IPS-18c (cell line): ENCODE measurements around the gene PRKCA.

Experiments used
- H3K4me3 ChIP-seq: 2 replicates; pipeline ENCODE4 v1.7.0; 2013; ENCODE audit warnings: low read depth, mild to moderate bottlenecking, low read length, moderate library complexity; ENCODE audit not compliant: insufficient read depth
- H3K9me3 ChIP-seq: one replicate; pipeline ENCODE4 v1.6.1; 2013; ENCODE audit warnings: mild to moderate bottlenecking, low read length, moderate library complexity; ENCODE audit not compliant: control insufficient read depth, insufficient read depth

PRKCA gene

DNA sequence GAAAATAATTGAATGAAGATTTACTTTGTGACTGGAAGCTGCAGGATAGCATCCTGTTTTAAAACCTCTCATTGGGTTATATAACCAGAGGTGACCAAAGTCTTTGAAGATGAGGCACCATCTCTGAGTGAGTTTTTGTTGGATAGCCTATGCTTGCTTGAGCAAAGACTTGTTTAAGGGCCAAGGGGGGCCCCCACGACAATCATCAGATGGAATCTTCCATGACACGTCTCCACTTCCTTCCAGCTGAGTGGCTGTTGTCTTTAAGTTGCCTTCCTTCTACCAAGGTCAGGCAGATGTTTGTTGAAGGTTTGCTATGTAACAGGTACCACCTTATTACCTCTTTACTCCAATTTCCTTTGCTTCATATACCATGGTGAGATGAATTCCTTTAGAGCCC, 188.8 kb downstream of the PRKCA start:
- no peak overlapping the region for H3K4me3 ChIP-seq
- H3K9me3 ChIP-seq: no peaks in the 10 kb centered on the region

DNA sequence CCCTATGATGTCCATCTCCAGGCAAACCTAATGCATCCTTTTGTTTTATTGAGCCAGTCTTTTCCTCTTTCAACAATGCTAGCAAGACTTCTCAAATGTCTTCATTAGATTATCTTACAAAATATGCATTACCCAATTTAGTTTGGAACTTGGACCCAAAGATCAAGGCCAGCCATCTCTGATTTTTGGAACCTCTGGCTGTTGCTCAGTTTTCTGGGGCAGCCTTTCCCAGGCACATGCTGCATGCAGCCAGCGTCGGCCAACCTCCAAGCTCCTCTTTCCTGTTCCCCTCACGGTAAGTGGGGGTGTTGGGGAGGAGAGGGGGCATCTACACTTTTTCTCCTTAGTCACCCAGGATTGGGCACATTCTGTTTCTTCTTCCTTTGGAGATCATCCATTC, 189.3 kb downstream of the PRKCA start:
- no peaks in the 10 kb centered on the region for H3K9me3 ChIP-seq

DNA sequence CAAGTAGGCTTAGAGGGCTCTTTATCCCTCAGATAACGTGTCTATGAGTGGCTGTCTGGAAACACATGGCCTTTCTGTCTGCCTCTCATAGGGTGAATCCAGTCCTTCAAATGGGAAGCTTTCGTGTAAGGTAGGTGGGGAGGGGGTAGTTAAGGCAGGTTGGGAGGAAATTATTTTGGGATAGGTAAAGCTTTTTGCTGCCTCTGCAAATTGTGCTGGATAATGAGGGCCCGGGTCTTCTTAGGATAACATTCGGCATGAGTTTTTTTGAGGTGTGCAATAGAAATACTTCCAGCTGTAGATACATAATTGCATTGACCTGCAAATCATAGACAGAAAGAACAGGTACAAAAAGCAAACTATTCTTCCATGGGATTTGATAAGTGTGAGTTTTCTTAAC, 189.7 kb downstream of the PRKCA start:
- no peak overlapping the region for H3K4me3 ChIP-seq

More for the DNA sequence above, 189.3 kb downstream of the PRKCA start:
- H3K4me3 ChIP-seq: no peak overlapping the region

DNA sequence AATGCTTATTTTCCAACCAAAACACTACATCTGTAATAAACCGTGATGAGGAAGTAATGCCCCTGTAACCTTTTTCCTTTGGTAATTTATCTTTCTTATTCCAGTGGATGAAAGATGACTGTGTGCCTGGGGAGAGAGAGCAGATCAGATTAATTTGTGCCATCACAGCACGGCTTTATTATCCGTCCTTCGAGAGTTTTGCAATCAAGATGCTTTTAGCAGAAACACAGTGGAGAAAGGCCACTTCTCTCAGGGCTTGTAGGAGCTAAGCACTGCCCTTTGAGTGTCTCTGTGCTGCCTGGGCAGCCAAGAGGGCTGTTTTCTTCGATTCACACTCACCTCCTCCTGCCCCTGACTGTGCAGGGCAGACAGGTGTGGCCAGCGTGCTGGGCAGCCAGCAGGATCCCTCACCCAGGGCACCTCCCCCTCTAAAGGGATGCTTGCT, 190.2 kb downstream of the PRKCA start:
- no peak overlapping the region for H3K4me3 ChIP-seq

More for the DNA sequence above, 189.7 kb downstream of the PRKCA start:
- no peaks in the 10 kb centered on the region for H3K9me3 ChIP-seq

DNA sequence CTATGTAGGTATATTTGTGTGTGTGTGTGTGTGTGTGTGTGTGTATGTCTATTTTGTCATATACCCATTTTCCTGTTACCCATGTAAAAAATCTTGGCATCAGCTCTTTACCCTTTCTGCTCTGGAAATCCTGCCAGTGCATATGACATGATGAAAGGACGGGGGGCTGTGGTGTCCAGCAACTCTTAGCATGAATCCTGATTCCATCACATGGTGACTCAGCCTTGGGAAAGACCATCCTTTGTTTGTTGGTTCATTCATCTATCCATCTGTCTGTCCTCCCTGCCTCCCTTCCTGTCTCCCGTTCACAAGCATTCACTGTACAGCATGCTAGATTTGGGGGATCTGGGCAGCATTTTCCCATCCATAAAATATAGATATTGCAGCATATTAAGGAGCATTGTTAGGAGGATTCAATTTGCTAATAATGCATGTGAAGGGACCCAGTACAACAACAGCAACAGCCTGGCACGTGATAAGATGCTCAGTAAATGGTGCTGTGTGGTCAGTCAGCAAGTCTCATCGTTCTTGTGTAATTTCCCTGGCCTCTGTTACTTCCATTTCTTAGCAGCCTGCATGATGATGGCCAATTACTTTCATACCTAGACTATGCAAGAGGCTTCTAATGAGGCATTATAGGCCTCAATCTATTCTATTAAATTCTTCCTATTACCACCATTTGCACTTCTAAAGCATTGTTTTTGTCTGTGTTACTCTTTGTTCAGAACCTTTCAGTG, 191.0 kb downstream of the PRKCA start:
- no peaks in the 10 kb centered on the region for H3K9me3 ChIP-seq
- no peak overlapping the region for H3K4me3 ChIP-seq

More for the DNA sequence above, 190.2 kb downstream of the PRKCA start:
- no peaks in the 10 kb centered on the region for H3K9me3 ChIP-seq

DNA sequence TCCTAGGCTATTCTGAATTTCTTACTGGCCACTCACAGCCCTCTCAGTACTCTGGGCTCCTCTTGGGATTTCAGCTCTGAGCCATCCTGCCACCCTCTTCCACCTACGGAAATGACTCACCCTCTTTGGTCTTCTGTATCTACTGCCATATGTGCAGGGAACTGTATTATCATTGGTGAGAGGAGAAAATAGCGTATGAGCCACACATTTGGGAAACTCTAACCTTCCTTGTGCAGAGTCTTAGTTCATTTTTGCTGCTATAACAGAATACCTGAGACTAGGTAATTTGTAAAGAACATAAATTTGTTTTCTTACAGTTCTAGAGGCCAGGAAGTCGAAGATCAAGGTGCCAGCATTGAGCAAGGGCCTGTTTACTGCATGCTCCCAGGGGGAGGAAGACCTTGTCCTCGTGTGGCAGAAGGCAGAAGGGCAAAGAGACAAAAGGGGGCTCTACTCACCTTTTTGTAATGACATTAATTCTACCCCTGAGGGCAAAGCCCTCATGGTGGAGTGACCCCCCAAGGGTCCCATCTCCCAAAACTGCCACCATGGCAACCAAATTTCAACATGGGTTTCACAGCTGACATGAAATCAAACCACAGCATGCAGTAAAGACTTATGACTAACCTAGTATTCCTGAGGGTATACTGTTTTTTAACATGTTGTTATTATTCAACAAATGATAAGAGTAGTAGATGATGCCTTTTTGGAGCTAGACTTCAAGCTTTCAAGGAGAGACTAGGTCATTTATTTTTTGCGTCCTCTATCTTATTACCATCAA, 191.8 kb downstream of the PRKCA start:
- Histone ChIP-seq H3K4me3 (no peak overlapping the region), H3K9me3 (no peaks in the 10 kb centered on the region)

DNA sequence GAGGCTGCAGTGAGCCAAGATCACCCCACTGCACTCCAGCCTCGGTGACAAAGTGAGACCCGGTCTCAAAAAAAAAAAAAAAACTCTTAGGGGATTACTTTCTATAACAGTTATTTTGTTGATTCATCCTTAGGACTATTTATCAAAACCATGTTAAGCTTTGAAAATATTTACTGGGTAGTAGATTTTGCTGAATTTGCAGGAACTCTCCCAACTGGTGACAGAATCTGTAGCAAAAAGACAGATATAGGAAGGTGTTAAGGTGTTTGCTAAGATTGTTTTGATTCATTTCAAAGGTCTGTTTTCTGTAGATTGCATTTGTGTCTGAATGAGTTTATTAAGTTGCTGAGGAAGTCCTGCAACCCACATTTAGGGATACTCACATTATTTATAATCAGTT, 192.6 kb downstream of the PRKCA start:
- Histone ChIP-seq H3K4me3 (no peak overlapping the region), H3K9me3 (no peaks in the 10 kb centered on the region)

DNA sequence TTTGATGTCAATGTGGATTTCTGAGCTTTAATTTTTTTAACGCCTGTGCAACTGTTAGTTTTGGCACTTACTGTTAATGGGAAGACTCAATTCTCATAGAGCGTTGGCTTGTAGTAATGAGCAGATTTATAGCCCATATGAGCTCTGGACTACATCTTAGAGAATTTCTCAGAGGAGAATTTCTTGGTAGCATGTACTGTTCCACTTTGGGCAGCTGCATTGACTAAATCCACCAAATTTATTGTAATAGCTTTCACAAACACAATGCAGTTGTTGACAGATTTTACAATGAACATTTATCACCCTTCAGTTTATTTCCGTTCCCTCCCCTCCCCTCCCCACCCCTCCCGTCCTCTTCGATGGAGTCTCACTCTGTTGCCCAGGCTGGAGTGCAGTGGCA, 193.9 kb downstream of the PRKCA start:
- no peaks in the 10 kb centered on the region for H3K9me3 ChIP-seq
- no peak overlapping the region for H3K4me3 ChIP-seq

DNA sequence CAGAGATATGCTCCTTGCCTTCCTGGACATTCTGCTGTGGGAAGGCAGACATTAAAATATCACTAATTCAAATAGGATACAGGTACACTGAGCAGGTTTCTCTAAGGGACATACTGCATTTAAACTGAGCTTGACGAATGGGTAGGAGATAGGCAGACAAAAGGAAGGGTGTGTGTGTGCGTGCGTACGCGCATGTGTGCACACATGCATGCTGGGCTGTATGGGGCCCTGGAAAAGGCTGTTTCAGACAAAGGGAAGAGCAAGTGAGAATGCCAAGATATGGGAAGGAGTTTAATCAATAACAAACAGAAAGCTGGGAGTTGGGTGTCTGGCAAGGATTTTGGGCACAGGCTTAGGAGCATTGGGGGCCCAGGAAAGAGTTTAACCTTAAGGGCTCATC, 196.2 kb downstream of the PRKCA start:
- no peaks in the 10 kb centered on the region for H3K9me3 ChIP-seq
- H3K4me3 ChIP-seq: no peak overlapping the region

DNA sequence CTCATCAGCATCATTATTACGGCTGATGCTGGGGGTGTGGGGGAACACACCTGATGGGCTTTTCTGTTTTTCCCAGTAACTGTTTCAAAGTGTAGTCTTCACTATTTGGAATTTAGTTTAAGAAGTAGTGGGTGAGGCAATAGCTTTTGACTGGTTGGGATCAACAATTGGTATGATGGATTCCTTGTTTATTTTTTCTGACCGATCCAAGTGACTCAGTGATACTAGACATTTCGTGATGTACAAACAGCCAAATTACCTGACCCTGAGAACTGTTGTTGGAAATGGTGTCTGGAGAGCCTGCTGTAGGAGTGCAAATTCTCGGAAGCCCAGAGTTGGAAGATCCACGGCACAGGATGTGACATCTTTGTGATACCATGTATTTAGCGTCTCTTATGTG, 204.2 kb downstream of the PRKCA start:
- Histone ChIP-seq H3K9me3 (no peaks in the 10 kb centered on the region), H3K4me3 (no peak overlapping the region)

DNA sequence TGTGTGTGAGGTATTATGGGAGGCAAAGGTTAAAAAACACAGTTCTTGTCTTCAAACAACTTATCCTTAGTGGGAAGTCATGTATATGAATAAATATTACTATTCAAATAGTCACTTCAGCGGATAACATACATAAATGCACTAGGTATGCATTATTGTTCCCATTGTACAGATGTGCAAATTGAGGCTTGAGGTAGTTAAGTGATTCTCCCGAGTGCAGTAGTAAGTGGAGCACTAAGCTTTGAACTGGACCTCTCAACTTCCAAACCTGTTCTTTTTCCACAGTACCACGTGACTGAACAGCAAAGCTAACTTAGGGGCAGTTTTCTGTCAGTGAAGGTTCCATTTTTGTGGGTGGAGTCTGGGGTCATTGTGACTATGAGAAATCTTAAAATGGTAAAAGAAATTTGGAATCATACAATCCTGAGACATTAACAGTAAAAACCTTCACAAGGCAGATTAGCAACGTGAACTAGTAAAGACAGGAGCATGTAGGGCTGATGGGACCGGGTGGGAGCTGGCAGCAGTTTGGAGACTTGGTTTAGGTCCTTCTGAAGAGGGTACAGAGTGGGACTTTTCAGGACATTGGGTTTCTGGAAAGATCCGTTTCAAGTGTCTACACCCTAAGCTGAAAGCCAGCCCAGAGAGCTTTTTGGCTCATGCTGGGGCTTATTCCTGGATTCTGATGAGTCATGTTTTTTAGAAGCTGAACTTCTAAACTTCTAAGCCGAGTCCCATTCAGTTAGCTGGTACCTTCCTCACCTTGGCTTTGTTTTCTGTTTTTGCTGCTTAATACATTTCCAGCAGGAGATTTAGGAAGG, 204.9 kb downstream of the PRKCA start:
- no peaks in the 10 kb centered on the region for H3K9me3 ChIP-seq
- H3K4me3 ChIP-seq: no peak overlapping the region

DNA sequence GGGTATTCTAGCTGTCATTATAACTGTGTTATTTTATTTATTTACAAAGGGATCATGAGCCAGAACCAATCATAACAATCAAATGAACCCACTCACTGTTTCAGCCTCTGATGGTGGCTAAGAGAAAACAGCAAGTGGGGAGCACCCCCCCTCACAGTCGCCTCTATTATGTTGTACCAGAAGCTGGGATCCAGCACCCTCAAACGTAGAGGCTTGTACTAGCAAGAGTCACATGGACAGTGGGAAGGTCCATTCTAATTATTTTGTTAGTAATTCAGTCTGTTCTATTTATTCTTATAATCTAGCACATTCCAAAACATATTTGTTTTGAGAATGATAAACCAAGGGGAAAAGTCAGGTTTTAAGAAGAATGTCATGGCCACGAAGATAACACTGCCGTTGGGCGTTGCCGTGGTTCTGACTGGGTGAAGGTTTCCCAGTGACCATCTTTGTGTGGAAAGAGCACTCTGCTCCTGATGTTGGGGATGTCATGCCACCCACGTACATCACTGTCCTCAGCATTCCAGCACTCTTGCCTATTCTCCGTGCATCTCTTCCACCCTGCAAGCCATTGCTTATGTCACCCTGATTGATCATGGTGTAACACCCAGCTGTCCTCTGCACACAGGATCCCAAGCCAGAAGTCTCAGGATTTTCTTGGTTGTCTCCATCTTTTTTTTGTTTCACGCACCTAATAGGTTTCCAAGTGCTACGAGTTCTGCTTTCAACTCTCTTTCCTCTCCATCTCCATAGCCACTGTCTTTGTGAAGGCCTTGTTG, 205.8 kb downstream of the PRKCA start:
- no peaks in the 10 kb centered on the region for H3K9me3 ChIP-seq
- H3K4me3 ChIP-seq: no peak overlapping the region

DNA sequence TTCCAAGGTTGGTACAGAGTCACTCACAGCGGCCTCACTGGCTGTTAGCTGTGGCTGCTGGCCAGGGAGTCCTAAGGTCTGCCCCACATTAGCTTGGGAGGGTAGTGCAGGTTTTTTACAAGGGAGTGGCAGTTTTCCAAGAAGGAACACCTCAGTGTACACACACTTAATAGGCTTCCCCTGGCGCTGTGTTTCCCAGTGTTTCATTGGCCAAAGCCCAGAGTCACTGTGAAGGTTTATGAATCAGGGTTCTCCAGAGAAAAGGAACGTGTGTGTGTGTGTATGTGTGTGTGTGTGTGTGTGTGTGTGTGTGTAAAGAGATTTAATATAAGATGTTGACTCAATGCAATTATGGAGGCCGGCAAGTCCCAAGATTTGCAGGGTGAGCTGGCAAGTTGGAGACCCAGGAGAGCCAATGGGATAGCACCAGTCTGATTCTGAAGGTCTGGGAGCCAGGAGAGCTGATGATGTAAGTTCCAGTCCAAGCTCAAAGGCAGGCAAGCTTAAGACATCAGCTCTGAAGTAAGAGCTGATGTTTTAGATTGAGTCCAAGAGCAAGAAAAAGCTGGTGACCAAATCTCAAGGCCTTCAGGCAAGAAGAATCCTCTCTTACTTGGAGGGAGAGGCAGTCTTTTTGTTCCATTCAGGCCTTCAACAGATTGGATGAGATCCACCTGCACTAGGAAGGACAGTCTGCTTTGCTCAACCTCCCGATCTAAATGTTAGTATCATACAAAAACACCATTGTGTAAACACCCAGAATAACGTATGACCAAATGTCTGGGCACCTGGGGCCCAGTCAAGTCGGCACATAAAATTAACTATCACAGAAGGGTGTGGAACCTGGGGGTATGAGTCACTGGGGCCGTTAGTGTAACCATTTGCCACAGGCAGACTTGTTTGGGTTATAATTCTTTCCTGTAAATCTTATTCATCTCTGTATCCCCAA, 206.8 kb downstream of the PRKCA start:
- H3K9me3 ChIP-seq: no peaks in the 10 kb centered on the region

DNA sequence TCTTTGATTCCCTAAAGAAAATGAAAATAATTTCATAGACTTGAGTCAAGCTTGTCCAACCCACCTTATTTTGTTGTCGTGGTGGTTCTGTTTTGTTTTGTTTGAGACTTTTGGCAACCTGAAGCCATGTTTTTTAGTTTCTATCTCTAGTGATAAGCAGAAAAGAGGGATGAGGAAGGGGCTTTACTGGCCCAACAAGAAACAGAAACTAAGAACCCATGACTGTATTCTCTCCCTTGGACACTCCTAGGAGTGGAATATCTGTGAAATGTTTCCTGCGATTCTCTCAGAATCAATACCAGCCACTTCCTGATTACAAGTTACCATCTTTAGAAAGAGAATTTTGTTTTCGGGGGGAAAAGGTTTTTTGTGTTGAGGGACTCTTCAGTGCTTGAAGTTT, 207.5 kb downstream of the PRKCA start:
- no peak overlapping the region for H3K4me3 ChIP-seq
- H3K9me3 ChIP-seq: no peaks in the 10 kb centered on the region

More for the DNA sequence above, 206.8 kb downstream of the PRKCA start:
- H3K4me3 ChIP-seq: no peak overlapping the region

DNA sequence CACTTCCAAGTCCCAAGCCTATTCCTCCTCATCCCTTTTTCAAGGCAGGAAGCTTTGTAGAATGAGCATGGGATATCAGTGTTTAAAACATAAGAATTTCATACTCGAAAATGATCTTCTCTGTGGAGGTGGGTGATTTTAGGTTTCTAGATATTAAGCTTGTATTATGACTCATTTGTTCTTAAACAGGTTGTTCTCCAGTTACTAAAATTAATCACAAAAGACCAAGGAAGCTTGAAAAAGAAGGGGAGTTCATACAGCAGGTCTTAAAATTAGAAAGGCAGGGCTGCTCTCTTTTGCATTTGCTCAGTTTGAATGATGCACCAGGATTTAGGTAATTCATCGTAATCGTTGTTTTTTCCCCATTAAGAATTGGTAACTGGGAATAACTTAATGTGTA, 208.7 kb downstream of the PRKCA start:
- Histone ChIP-seq H3K9me3 (no peaks in the 10 kb centered on the region), H3K4me3 (no peak overlapping the region)

DNA sequence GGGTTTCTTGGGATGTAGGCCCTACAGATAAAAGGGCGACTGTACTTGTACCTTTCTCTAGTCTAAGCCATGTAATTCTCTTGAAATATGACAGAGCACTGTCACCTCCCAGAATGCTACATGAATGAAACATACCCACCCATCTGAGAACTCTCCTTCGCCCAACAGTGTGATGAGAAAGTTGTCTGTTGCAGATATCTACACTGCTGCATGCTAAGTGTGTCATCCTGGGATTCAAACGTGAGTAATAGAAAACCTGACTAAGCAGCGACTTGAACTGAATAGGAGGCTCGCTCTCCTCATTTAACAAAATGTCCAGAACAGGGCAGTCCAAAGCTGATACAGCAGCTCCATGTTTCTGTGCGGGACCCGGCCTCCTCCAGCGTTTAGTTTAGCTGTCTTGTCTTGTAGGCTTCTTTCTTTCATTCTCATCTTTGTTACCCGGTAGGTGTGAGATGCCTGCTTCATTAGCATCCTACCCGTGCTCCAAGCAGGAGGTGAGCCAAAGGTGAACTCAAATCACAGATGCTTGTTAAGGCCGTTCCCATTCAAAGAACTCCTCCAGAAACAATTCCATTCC, 211.9 kb downstream of the PRKCA start:
- no peak overlapping the region for H3K4me3 ChIP-seq
- no peaks in the 10 kb centered on the region for H3K9me3 ChIP-seq
